HG03280 (cell line): ENCODE data around the gene AMPD3.

Source experiments
- ATAC-seq: cut with Tn5 transposase; IDR thresholded peaks from one replicate; pipeline ENCODE4 v1.9.1; 2021; ENCODE audit warnings: mild to moderate bottlenecking, moderate library complexity; ENCODE audit not compliant: unreplicated experiment

The AMPD3 gene

GRCh38 chr11:10528121-10528520, 73.1 kb downstream of the AMPD3 start:
- ATAC-seq, result no peak

GRCh38 chr11:10529279-10529678, 74.2 kb downstream of the AMPD3 start:
- ATAC-seq, result no peak

DNA sequence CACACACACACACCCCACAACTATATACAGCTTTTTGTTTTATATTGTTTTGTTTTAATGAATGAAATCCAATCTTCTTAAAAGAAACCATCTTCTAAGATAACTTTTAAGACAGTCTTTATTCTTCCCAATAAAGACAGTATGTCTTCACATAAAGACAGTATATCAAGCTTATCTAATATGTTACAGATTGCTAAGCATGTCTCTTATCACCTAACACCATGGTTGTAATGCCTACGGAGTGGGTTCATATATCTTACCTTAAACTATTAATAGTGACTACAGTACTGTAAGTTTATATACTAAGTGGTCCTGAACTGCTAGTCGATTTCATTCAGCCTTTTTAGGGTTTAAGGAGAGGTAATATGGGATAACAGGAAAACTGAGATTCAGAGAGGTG, 77.5 kb downstream of the AMPD3 start:
- ATAC-seq, result no peak

DNA sequence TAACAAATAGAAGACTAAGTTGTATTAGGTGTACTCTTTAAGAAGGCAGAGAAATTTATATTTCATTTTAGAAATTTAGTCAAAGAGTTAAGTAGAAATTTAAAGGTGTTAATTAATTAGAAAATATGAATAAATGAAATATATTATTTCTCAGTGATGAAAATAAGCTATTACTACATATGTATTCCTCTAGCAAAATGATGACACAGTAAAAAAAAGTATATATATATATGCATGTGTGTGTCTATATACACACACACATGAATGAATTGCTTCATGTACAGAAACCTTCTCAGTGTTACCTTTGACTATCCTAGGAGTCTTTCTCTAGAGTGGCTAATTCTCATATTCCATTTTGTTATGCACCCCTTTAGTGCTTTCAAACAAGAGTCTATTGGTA, 78.3 kb downstream of the AMPD3 start:
- no peak for ATAC-seq

DNA sequence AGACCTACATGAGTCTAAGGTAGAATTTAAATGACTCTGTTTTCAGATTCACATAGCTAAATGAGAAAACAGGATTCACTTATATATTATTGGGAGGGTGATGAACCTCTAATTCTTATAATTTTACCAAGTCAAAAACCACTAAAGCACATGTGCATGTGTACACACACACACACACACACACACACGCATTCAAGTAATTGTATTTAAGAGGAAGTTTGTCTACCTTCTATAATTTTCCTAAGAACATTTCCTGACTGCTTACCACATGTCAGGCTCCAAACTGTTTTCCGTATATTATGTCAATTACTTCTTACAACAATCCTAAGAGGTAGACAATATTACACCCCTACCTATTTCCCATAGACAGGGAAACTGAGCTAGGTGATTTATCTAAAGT, 79.3 kb downstream of the AMPD3 start:
- ATAC-seq, result no peak

GRCh38 chr11:10537600-10537999, 82.5 kb downstream of the AMPD3 start:
- ATAC-seq, result no peak

DNA sequence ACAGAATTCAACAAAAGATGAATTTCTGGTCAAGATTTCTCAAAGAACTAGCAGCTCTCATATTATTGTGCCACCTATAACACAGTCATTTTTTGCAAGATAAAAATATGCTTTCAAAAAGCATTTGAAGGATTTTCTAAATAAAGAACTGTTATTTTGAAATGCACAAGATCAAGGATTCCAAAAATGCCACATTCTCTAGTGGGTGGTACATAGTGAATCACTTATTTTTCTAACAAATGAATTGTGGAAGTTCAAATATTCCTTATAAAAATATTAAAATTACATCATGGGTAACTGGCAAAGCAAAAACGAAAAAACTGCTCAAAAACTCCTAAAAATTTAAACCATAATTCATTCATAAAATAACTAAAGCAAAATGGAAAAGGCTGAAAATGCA, 83.9 kb downstream of the AMPD3 start:
- ATAC-seq, result no peak

DNA sequence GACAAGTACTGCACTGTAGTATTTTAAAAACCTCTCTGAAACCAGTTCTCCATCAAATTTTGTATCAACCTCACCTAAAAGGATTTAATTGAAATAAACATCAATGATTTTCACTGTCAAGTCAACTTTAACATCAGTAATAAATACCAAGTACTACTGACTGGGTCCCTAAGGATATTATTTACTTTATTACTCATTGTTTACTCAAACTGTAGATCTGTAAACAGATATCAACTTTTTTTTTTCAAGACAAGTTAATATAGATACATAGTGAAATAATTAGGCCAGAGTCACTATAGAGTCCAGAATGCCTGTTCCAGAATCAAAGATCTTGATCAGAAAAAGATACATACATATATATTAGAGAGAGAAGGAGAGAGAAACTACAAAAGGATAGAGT, 84.3 kb downstream of the AMPD3 start:
- no peak for ATAC-seq

GRCh38 chr11:10540546-10540914, 85.5 kb downstream of the AMPD3 start:
- ATAC-seq, result peak; percentile 14

DNA sequence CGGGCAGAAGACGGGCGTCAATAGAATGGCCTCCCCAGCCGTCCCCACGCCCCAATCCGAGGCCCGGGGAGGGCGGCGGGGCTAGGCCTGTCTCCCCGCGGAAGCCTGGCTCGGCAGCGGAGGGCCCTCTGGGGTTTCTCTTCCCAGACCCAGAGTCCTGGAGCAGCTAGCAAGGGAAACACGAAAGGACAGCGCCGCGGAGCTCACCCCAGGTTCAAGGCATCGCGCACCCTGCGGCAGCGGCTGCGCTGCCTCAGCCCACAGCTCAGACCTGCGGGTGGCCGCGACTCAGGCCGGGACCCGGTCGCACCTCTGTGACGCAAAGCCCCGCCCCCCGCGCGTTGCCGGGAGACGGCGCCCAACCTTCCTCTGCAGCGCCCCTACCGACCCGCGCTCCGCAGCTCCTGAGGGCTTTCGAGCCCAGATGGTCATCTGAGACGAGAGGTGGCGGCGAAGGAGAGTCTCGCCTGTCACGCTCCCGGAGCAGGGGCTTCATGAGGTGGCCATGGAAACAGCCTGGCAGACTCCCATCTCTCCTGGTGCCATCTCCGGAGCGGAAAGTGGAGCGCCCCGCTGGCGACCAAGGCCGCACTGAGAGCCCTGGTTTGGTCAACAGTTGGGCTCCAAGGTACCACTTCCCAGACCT, 86.0 kb downstream of the AMPD3 start, which contains the start of gene RNF141:
Gene RNF141, minus strand, starts transcription at position 273 of the 646 bp plus-strand sequence. CDS start 7,029 bp downstream, outside the sequence.
- peak; percentile 98 for ATAC-seq

GRCh38 chr11:10541561-10541930, 86.5 kb downstream of the AMPD3 start:
- no peak for ATAC-seq

DNA sequence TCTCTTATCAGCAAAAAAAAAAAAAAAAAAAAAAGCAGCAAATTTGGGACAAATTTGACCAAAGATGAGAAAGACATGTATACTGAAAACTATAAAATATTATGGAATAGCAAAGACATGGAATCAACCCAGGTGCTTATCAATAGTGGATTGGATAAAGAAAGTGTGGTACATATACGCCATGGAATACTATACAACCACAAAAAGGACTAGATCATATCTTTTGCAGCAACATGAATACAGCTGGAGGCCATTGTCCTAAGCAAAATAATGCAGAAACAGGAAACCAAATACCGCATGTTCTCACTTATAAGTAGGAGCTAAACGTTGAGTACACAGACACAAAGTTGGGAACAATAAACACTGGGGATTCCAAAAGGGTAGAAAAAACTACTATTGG, 87.7 kb downstream of the AMPD3 start:
- no peak for ATAC-seq

- no peak for ATAC-seq
Observed at GRCh38 chr11:10543782-10544181, 88.7 kb downstream of the AMPD3 start.

- no peak for ATAC-seq
Observed at GRCh38 chr11:10544491-10545465, 89.7 kb downstream of the AMPD3 start.

GRCh38 chr11:10550503-10551289, 95.6 kb downstream of the AMPD3 start:
- no peak for ATAC-seq

DNA sequence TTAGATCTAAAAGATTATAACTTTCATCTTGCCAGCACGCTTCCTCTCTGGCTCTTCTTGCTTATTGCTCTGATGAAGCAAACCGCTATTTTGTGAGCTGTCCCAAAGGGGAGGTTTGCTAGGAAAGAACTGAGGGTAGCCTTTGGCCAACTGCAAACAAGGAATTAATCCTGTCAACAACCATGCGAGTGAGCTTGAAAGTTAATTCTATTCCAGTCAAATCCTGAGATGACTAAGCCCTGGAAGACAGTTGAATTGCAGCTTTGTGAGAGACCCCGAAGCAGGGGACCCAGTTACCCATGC, 96.2 kb downstream of the AMPD3 start:
- ATAC-seq, result no peak

GRCh38 chr11:10551845-10552352, 96.8 kb downstream of the AMPD3 start:
- no peak for ATAC-seq

GRCh38 chr11:10556590-10556989, 101.5 kb downstream of the AMPD3 start:
- ATAC-seq, result no peak
